ENCODE measurements around the gene FXYD4.
"Not testable (repeated sequence)": the region's sequence is repeated elsewhere in the genome, so short reads cannot be mapped to it uniquely, and the experiment has no call there.

FXYD4 gene

DNA sequence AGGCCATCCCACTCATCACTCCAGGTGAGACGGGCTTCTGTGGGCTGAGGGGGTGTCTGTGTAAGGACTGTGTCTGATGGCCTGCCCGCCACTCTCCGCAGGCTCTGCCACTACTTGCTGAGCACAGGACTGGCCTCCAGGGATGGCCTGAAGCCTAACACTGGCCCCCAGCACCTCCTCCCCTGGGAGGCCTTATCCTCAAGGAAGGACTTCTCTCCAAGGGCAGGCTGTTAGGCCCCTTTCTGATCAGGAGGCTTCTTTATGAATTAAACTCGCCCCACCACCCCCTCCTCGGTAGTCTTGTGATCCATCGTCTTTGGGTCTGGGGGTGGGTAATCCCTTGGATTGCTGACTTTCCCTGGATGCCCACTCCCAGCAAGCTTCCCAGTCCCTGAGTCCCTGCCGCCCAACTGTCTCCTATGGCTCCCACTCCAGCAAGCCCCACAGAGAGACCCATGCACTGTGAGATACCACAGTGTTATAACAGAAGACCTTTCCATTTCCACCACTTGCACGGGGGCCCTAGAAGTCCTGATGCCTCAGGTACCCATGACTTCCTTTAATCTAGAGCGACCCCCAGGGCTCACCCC is 4.7 kb downstream of the FXYD4 start:
- no peak for DNase-seq (ENCODE audit: low spot score)

DNA sequence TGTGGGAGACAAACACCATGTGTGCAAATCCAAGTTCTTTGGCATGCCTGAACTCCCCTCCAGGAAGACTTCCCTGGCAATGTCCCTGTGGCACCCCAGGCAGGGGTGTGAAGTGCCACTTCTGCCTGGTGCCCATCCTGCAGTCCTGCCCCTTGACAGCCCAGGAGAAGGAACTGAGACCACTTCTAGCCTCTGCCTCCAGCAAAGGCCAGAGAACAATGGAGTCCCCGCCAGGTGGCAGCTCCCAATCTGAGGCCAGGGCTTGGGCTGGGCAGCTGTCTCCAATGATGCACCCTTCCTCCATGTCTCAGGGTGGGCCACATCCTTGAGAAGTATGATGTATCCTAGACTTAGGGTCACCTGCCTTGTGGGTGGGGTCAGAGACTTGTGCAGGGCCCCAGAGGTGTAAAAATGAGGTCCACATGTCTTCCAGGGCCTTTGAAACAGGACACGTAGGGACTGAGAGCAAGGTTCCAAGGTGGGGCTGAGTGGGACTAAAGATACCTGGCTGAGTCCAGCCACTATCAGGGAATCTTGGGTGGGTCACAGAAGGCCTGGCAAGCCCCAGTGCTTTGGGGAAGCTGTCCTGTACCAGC is 5.5 kb downstream of the FXYD4 start:
- DNase-seq (ENCODE audit: low spot score), result no peak

DNA sequence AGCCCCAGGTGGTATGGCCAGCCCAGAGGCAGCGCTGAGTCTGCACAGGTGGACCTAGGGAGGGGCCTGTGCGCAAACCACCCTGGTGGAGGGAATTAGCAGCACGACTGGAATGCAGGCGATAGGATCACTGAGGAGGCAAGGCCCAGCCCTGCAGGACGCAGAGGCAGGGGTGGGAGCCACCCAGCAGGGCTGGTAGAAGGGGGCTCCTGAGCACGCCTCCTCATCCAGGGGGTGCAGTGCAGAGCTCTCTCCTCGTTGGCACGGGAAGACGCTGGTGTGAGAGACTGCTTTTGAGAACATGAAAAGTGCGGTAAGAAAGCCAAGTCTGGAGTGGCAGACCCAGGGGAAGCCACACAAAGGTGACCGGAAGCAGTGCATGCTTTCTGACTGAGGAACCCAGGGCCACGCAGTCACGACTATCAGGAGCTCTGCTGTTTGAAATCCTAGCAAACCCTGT is 6.0 kb downstream of the FXYD4 start:
- no peak for DNase-seq (ENCODE audit: low spot score)

DNA sequence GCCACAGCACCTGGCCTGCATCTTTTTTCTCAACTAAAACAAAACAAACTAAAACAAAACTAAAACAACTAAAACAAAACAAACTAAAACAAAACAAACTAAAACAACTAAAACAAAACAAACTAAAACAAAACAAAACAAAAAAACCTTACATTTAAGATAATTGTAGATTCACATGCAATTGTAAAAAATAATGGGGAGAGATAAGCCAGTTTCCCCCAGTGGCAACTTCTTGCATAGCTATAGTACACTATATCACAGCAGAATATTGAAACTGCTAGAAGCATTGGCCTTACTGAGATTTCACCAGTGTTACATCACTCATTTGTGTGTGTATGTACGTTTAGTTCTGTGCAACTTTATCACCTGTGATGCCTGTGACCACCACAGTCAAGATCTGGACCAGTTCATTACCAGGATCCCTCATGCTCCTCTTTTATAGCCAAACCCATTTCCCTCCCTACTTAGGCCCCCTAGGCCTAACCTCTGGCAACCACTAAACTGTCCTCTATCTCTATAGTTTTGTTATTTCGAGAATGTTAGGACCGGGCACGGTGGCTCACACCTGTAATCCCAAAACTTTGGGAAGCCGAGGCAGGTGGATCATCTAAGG is 9.3 kb downstream of the FXYD4 start:
- no peak for DNase-seq (ENCODE audit: low spot score)

DNA sequence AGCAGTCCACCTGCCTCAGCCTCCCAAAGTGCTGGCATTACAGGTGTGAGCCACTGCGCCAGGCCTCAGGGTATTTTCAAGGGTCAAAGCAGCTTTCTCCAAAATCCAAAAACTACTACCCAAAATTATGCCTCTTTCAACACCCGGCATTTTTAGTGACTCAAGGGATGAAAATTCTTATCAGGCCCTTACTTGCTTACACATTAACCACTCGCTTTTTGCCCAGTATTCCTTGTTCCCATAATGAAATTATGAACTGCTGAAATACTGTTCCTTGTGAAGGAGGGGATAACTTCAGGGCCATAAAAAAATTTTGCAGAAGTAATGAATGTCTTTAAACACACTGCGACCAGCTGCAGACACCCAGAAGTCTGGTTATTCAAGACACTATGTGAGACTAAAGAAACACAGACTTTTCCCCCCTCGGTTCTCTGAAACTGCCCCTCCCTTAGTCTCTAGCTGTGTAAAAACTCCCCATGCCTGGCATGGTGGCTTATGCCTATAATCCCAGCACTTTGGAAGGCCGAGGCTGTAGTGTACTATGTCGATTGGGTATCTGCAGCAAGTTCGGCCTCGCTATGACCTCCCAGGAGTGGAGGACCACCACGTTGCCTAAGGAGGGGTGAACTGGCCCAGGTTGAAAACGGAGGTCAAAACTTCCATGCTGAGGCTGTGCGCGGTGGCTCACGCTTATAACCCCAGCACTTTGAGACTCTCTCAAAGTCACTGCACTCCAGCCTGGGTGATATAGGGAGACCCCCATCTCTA is 12.0 kb downstream of the FXYD4 start:
- no peak for DNase-seq (ENCODE audit: low spot score)

DNA sequence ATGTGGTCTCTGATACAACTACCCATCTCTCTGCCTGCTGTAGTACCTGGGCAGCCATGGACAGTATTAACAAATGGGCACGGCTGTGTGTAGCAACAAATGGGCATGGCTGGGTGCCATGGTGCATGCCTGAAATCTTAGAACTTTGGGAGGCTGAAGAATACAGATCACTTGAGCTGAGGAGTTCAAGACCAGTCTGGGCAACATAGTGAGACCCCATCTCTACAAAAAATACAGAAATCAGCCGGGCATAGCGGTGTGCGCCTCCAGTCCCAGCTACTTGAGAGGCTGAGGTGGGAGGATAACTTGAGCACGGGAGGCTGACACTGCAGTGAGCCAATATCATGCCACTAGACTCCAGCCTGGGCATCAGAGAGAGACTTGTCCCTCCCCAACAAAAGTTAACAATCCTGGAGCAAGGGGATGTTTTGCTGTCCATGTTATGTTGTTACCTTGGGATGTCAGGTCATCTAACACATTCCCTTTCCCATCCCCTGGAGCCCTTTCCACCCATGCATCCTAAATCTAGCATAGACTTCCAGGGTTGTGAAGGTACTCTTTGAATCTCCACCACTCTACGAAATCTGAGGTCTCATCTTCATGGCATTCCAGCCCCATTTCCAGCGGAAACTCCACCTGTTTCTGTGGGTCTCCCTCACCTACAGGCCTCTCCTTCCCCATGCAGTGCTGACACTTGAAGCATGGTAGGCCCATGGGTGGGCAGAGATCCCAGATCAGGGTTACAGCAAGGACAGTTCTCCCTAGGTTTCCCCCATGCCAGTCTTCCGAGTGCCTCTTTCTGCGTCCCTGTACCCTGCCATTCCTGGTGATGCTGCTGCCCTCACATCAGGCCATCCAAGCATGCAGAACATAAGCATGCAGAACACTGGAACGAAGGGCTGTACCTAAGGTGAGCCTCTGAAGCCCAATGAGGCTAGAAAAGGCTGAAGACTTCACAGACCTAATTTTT is 13.1 kb downstream of the FXYD4 start:
- no peak for DNase-seq (ENCODE audit: low spot score)

DNA sequence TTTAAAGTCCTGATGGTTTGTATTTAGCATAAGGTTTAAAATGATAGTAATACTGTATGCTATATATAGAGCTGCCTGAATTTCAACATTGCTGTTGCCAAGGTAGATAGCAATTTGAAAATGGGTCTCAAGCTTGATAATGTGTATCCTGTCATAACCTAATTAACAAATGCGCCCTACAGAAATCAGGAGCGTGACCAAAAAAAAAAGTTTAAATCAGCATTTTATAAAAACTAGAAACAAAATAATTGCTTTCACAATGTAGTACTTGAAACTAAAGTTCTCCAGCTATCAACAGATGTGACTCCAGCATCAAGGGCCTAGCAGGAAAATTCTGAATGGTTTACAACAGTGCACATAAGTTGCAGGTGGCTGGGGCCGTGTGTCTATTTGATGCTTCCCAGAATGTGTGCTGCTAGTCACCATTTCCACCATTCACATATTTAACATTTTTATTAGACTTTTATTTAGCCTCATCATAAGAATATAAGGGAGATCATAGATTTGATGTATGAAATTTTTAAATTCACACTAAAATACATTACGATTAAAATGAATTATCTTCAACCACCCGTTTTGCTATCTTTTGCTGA is 14.1 kb downstream of the FXYD4 start:
- DNase-seq (ENCODE audit: low spot score), result no peak

DNA sequence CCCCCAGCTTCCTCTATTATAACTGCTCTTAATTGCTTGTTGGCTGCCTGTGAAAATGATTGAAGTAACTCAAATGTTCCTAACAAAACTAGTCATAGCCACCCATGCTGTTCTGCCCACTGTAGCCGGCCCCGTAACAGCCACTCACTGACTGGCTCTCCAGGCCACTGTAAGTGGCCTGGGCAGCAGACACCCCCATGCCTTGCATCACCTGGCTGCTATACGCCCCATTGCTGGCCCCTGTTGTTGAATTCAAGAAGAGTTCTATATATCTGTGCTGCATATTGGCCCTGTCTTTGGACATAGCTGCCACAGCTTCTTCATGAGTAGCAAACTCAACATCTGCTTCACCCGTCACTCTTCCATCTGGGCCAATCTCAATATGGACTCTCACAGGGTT is 15.1 kb downstream of the FXYD4 start:
- DNase-seq (ENCODE audit: low spot score), result no peak

DNA sequence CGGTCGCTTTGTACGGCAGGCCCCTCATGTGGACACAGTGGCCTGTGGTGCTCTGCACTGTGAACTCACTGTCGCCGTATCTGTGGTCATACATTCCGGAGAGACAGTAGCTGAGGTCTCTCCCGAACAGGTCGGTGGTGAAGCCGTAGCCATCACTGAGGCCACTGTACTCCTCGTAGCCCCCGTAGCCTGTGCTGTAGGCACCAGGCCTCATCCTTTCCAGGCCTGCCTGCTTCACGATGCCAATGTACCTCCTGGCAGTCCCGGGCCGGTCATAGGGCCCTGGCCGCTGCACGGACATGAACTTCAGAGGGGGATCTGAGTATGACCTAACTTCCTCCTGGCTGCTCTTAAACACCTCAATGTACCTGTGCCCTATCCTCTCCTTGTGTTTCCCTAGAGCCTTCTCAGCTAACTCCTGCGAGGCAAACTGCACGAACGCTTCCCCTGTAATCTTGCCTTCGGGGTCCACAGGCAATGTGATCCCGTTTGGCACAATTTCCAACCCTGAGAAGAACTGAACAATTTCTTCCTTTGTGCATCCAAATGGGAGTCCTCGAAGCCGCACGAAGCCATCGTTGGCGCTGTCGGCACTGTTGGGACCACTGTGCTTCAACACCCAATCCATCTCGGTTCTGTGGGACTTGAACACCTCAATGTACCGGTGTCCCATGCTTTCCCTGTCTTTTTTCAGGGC is 15.7 kb downstream of the FXYD4 start:
- DNase-seq (ENCODE audit: low spot score), result no peak

DNA sequence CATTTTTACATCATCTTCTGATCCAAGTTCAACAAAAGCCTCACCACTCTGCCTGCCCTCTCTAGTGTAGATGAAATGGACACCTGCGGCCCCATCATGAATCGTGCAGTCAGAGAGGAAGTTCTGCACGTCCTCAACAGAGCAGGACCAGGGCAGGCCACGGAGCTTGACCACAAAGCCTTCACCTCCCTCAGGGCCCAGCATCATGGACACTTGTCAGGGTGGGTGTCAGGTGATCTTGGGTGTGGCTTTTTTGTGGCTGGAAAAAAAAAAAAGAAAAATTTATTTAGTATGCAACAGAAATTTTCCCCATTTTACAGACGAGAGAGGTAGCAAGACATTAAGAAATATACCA is 16.2 kb downstream of the FXYD4 start:
- no peak for DNase-seq (ENCODE audit: low spot score)

DNA sequence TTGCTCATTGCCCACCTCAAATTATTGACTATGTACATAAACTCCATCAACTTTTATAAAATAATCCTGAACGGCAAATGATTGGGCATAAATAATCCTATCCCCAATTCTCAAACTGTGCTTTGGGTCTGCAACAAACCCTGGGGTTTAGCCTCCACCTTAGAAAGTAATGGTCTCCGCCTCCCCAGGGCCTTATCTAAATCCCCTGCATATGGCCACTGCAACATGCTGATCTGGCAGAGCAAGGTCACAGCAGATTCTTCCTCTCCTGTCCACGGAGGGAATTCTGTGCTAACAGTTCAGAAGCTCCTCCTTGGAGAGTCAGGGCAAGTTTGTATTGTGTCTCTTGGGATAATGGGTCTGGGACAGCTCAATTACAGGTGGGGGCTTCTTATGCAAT is 18.4 kb downstream of the FXYD4 start:
- no peak for DNase-seq (ENCODE audit: low spot score)

DNA sequence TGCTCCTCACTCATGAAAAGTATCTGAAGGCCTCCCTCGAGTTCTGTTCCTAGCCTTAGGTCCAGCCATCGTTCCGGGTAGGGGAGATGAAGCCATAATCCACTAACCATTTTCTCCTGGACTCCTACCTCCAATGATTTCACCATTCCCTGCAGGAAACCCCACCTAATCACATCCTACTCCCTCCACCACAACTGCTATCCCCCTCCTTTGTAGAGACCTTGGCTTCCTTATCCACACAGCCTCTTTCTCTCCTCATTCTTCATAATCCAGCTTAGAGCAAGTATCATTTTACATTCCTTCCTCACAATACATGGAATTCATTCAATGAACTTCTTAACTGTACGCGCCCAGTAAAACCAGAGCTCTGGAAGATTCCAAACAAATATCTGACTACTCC is 18.9 kb downstream of the FXYD4 start:
- DNase-seq (ENCODE audit: low spot score), result no peak

DNA sequence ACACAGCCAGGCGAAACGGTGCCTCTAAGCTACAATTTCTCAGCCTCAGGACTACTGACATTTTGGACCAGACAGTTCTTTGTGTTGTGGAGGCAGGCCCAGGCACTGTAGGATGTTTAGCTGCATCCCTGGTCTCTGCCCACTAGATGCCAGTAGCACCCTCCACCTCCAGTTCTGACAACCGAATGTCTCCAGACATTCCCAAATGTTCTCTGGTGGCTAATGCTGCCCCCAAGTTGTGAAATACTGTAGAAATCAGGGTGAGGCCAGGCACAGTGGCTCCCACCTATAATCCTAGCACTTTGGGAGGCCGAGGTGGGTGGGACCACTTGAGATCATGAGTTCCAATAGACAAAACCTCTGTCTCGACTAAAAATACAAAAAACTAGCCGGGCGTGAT is 19.3 kb downstream of the FXYD4 start:
- DNase-seq (ENCODE audit: low spot score), result peak; percentile 81

DNA sequence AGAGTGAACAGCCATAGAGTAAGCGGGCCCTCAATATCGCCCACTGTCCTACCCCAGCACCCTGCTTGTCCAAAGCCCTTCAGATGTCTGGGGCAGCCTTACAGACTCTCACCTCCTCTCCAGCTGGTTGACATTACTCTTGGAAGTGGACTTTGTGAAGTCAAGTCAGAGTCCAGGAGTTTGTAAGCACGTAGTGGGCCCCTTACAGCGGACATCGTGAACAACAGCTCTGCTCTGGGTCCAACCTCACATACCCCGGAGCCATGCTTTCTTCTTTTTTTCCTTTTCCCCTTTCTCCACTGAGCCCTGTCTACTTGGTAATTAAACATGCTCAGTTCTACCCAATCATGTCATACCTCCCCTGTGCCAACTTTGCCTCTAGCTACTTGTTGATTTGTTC is 20.1 kb downstream of the FXYD4 start:
- DNase-seq (ENCODE audit: low spot score), result no peak

DNA sequence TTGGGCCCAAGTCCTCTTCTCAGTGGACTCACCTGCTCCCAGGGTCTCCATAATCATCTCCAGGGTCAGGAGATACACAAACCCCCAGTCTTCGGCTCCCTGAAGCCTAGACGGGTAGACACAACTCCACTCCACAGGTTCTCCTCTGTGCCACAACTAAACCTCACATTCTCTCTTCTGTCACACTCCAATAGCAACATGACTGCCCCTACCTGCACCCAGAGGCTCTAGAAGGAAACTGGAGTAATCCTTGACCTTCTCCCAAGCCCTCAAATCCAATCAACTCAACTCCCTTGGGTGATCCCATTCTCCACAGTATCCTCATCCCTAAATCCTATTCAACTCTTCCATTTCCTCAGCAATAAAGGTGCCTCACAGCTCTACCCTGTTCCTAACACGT is 21.3 kb downstream of the FXYD4 start:
- no peak for DNase-seq (ENCODE audit: low spot score)

DNA sequence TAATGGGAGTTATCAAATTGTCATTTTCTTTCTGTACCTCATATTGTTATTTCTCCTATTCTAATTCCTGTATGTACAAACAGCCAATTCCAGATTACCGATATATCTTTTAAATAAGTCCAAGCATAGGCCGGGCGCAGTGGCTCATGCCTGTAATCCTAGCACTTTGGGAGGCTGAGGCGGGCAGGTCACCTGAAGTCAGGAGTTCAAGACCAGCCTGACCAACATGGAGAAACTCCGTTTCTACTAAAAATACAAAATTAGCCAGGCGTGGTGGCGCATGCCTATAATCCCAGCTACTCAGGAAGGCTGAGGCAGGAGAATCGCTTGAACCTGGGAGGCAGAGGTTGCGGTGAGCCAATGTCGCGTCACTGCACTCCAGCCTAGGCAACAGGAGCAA is 21.8 kb downstream of the FXYD4 start:
- not testable (repeated sequence) for DNase-seq (ENCODE audit: low spot score)

DNA sequence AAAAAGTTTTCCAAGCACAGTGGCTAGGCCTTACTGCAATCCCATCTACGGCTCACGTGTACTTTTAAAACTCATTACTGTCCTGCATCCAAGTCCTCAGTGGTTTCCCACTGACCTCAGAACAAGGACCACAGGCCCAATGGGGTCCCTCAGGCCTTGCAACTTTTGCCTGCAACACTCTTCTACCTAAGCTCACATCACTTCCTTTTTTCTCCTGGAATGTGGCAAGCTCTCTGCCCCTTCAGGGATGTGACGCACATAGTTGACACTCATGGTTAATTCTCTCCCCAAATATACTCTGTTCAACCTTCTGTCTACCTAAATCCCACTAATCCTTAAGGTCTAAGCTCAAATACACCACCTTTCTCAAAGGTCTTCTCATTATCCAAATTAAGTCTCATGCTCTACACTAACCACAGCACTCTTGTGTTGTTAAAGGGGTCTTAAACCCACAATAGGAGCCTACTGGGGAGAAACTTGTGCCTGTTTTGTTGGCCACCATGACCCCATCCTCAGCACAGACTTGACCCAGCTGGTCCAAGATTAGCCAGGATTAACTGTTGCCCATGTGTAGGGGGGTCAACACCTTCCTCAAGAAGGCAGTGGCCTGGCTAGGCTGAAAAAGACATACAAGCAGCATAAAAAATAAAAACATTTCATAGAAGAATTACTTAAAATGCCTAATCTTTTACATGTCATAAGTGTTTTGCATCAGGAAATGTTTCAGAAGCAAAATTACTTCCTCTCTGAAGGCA is 22.3 kb downstream of the FXYD4 start:
- no peak for DNase-seq (ENCODE audit: low spot score)

DNA sequence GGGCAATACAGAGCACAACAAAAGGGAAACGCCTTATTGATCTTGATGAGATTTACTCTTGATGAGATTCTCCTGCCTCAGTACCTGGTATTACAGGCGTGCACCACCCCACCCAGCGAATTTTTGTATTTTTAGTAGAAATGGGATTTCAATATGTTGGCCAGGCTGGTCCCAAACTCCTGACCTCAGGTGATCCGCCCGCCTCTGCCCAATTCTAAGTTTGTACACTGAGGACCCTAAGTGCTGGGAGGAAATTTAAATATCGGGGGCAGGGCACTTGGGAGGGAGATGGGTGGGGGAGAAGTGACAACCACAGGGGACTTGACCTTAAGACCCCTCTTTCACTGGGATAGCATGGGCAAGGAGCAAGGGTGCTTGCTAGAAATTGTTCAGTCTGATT is 23.4 kb downstream of the FXYD4 start:
- no peak for DNase-seq (ENCODE audit: low spot score)

DNA sequence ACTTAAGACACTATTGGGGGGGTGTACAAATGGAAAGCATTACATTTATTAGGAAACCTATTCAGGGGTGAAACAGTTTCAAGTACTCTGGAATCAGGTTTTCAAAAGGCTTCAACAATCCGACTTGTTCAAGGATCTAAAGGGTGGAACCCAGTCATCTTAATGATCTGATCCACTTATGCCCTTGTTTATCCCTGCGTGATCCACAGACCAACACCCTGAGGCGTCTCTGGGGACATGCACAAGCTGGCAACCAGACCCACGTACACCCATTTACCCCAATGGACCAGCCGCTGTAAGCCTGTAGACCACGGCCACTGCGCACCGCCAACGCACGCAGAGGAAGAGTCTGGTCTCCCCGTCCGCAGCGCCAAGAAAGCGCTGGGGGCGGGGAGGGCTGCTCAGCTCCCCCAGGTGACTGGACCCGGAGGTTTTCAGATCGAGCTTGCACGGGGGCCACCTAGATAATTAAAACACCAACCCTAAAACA is 24.2 kb downstream of the FXYD4 start:
- DNase-seq (ENCODE audit: low spot score), result no peak

Measured in globus pallidus (tissue), 1 donor.